Ascending aorta (tissue), 2 donors: ENCODE data around the gene RETREG2. TPM values are rescaled to one million over a fixed set of nuclear protein-coding genes. Genes with fewer than 3 reads are reported as not detected.

ENCODE experiments used
- DNase-seq, 2 donors: peaks; one replicate each; pipeline ENCODE4 v3.0.0-alpha.2; 2019; ENCODE audit warnings: low spot score in 2 of 2
- H3K27ac ChIP-seq, 2 donors: fragments of 200-600 bp; sonication (generic); one replicate each; pipeline ENCODE4 v1.5.1; 2016 to 2017; ENCODE audit warnings: mild to moderate bottlenecking in 1 of 2
- H3K27me3 ChIP-seq: fragments of 200-600 bp; sonication (generic); one replicate; pipeline ENCODE4 v1.5.1; 2017
- H3K36me3 ChIP-seq, 2 donors: fragments of 200-600 bp; sonication (generic); one replicate each; pipeline ENCODE4 v1.5.1; 2016
- H3K4me1 ChIP-seq, 2 donors: fragments of 200-600 bp; sonication (generic); one replicate each; pipeline ENCODE4 v1.5.1; 2016 to 2017; ENCODE audit warnings: mild to moderate bottlenecking in 1 of 2
- H3K4me3 ChIP-seq, 2 donors: fragments of 200-600 bp; sonication (generic); one replicate each; pipeline ENCODE4 v1.5.1; 2016 to 2017; ENCODE audit warnings: mild to moderate bottlenecking in 1 of 2
- H3K9me3 ChIP-seq, 2 donors: fragments of 200-600 bp; sonication (generic); one replicate each; pipeline ENCODE4 v1.5.1; 2016
- intact Hi-C: fragments of 100-400 bp; cut with DNase I; formaldehyde crosslinking; loops from one replicate; pipeline ENCODE4 v1.15.1; 2023
- total RNA-seq: library from RNA; depleted of rRNA; stranded (reverse); fragments of >200 nt; gene quantifications from one replicate; pipeline ENCODE4 v1.1.0, GENCODE V29; 2016
- TF ChIP-seq, protein P1 (sequence below), 3 experiments: fragments of 200-600 bp in 2 of 3; fragments of 450-650 bp in 1 of 3; sonication (generic) in 2 of 3; IDR thresholded peaks; one replicate each; pipeline ENCODE4 v1.5.1; 2016 to 2019; ENCODE audit warnings: antibody characterized with exemption in 3 of 3, mild to moderate bottlenecking in 1 of 3, moderate library complexity in 1 of 3

The RETREG2 gene
- total RNA-seq, 1 donor from 2014 or later: 83.5 TPM

DNA sequence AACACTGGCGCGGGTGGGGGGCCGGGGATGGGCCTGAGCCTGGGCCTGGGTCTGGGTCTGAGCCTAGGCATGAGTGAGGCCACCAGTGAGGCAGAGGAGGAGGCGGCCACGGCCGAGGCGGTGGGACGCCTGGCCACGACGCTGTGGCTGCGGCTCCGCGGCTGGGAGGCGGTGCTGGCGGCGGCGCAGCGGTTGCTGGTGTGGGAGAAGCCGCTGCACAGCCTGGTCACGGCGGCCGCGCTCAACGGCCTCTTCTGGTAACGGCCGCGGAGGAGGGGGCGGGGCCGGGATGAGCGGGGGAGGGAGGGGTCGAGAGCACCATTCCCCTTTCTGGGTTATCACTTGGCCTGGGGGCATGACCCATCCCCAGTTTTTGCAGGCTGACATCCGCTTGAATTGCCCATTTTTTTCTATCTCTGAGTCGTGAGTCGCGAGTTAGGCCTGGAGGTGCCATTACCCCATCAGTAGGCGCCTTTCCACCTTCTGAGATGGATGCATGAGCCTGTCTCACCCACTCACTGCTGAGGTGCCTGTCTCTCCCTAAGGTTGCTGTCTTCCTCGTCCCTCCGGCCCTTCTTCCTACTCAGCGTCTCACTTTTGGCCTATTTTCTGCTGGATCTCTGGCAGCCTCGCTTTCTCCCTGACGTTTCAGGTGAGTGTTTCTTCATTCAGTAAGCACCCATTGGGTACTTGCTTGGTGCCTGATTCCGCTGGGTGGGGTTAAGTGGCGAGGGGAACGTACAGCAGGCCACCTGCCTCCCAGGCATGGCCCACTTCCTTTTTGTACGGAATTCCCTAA lies 501 bp downstream of the RETREG2 start:
- H3K9me3 ChIP-seq: no peaks in the 10 kb centered on the region
- intact Hi-C loops: loop anchor here (1.0 to 5.0 kb wide), 6 partner anchors 28 to 209 kb away; partner anchors contain the start of genes ABCB6, DNAJB2, DNPEP and ZFAND2B
- H3K4me1 ChIP-seq: peaks cover 4 to 22% of the 10 kb centered on the region in 2 donors
- peak overlapping the region; percentile 97 to 98 for H3K27ac ChIP-seq
- peak overlapping the region; percentile 91 to 99 for H3K4me3 ChIP-seq
- peak in 1 of 2 donors; percentile 73 for DNase-seq
- TF ChIP-seq, protein P1, sequence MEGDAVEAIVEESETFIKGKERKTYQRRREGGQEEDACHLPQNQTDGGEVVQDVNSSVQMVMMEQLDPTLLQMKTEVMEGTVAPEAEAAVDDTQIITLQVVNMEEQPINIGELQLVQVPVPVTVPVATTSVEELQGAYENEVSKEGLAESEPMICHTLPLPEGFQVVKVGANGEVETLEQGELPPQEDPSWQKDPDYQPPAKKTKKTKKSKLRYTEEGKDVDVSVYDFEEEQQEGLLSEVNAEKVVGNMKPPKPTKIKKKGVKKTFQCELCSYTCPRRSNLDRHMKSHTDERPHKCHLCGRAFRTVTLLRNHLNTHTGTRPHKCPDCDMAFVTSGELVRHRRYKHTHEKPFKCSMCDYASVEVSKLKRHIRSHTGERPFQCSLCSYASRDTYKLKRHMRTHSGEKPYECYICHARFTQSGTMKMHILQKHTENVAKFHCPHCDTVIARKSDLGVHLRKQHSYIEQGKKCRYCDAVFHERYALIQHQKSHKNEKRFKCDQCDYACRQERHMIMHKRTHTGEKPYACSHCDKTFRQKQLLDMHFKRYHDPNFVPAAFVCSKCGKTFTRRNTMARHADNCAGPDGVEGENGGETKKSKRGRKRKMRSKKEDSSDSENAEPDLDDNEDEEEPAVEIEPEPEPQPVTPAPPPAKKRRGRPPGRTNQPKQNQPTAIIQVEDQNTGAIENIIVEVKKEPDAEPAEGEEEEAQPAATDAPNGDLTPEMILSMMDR (IDR thresholded peaks at IDR 0.05): no peak
- H3K27me3 ChIP-seq: no peaks in the 10 kb centered on the region
- peaks cover 51 to 57% of the 10 kb centered on the region in 2 donors for H3K36me3 ChIP-seq

DNA sequence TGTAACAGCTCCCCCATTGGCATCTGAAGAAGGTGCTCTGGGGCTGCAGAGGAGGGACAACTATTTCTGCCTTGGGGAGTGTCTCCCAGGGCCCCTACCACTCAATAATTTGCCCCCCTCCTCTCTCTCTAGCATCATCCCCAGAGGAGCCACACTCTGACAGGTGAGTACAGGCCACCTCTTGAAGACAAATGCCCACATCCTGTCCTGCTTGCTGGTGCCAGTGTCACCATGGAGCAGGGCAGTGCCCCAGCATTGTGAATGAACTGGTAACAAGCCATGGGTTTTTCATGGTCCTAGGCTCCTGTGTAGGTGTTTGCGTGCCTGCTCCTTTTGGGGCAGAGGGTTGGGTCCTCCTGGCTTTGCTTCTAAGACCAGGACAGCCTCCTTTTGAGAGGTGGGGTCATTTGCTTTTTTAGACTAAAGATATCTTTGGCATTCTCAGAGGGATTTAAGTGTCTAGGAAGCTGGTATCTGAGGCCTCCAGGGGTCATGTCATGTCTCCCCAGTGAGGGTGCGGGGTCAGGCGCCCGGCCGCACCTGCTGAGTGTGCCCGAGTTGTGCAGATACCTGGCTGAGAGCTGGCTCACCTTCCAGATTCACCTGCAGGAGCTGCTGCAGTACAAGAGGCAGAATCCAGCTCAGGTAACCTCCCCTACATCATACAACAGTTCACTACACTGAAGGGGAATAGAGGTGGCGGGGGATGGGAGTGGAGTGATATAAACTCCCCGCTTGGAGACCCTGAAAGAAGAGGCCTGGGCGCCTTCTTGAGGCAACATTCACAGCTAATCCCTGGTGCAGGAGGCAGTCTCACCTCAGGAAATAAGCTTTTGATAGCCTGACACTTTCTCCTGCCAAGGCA lies 1.8 kb downstream of the RETREG2 start:
- no peaks in the 10 kb centered on the region for H3K27me3 ChIP-seq
- no peaks in the 10 kb centered on the region for H3K9me3 ChIP-seq
- H3K4me1 ChIP-seq: peaks cover 4 to 22% of the 10 kb centered on the region in 2 donors
- TF ChIP-seq, protein P1 (IDR thresholded peaks at IDR 0.05): no peak
- H3K4me3 ChIP-seq: peak overlapping the region; percentile 91 to 99
- intact Hi-C loops: loop anchor here (5.0 kb wide), 1 partner anchor 207 kb away; the partner anchor contains the start of gene DNPEP
- H3K27ac ChIP-seq: peak overlapping the region in 1 of 2 donors; percentile 9
- DNase-seq: peak in 1 of 2 donors; percentile 53
- peaks cover 40 to 51% of the 10 kb centered on the region in 2 donors for H3K36me3 ChIP-seq

DNA sequence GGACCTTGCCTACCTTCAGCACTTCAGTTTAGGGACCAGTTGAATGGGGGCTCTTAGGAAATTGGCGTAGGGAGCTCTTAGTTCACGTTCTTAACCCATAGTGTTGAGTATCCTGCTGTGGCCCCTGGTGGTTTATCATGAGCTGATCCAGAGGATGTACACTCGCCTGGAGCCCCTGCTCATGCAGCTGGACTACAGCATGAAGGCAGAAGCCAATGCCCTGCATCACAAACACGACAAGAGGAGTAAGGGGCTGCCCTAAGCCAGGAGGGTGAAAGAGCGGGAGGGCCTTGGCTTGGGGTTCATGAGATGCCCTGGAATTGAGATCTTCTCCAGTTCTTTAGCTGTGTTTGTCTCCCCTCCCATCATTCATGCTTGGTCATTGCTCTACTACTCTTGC lies 2.9 kb downstream of the RETREG2 start:
- TF ChIP-seq, protein P1 (IDR thresholded peaks at IDR 0.05): no peak
- Histone ChIP-seq H3K36me3 (peaks cover 40 to 47% of the 10 kb centered on the region in 2 donors), H3K4me1 (peaks cover 4 to 12% of the 10 kb centered on the region in 2 donors), H3K27me3 (no peaks in the 10 kb centered on the region), H3K9me3 (no peaks in the 10 kb centered on the region), H3K4me3 (no peak overlapping the region), H3K27ac (no peak overlapping the region)
- intact Hi-C loops: no loop called here
- peak in 1 of 2 donors; percentile 45 for DNase-seq

DNA sequence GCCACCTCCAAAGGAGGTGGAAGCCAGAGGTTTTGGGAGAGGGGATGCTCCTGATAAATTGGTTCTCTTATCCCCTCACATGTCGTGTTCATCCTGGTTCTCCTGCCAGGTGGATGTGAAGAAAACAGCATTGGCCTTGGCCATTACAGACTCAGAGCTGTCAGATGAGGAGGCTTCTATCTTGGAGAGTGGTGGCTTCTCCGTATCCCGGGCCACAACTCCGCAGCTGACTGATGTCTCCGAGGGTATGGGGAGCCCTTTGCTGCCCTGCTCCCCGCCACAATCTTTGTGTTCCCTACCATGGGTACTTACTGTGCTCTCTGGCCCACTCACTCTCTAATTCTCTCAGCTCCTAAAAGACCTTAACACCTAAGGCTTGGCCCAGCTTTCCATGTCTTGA lies 3.5 kb downstream of the RETREG2 start:
- TF ChIP-seq, protein P1 (IDR thresholded peaks at IDR 0.05): no peak
- Histone ChIP-seq H3K4me3 (no peak overlapping the region), H3K9me3 (no peaks in the 10 kb centered on the region), H3K27me3 (no peaks in the 10 kb centered on the region), H3K27ac (no peak overlapping the region), H3K36me3 (peaks cover 40 to 47% of the 10 kb centered on the region in 2 donors), H3K4me1 (peaks cover 4 to 12% of the 10 kb centered on the region in 2 donors)
- intact Hi-C loops: no loop called here
- peak in 1 of 2 donors; percentile 28 for DNase-seq

DNA sequence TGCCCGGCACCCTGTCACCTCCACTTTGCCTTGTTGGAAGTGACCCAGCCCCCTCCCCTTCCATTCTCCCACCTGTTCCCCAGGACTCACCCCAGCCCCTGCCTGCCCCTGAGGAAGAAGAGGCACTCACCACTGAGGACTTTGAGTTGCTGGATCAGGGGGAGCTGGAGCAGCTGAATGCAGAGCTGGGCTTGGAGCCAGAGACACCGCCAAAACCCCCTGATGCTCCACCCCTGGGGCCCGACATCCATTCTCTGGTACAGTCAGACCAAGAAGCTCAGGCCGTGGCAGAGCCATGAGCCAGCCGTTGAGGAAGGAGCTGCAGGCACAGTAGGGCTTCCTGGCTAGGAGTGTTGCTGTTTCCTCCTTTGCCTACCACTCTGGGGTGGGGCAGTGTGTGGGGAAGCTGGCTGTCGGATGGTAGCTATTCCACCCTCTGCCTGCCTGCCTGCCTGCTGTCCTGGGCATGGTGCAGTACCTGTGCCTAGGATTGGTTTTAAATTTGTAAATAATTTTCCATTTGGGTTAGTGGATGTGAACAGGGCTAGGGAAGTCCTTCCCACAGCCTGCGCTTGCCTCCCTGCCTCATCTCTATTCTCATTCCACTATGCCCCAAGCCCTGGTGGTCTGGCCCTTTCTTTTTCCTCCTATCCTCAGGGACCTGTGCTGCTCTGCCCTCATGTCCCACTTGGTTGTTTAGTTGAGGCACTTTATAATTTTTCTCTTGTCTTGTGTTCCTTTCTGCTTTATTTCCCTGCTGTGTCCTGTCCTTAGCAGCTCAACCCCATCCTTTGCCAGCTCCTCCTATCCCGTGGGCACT lies 4.5 kb downstream of the RETREG2 start:
- Histone ChIP-seq H3K36me3 (peaks cover 40 to 47% of the 10 kb centered on the region in 2 donors), H3K27ac (no peak overlapping the region), H3K9me3 (no peaks in the 10 kb centered on the region), H3K4me1 (peaks cover 4 to 12% of the 10 kb centered on the region in 2 donors), H3K4me3 (no peak overlapping the region), H3K27me3 (no peaks in the 10 kb centered on the region)
- DNase-seq: peak in 1 of 2 donors; percentile 54
- TF ChIP-seq, protein P1 (IDR thresholded peaks at IDR 0.05): no peak
- intact Hi-C loops: no loop called here
